SK-N-SH (cell line): ENCODE data around the gene TKT. TPM values are rescaled to one million over a fixed set of nuclear protein-coding genes. Genes with fewer than 3 reads are reported as not detected.

Source experiments
- CTCF ChIA-PET: fragments of 300-600, 350-600 bp; formaldehyde crosslinking; extraction: SDS; loops from one replicate; lab custom pipeline; 2021; lab: Yijun Ruan, JAX
- POLR2A ChIA-PET: fragments of 350-600 bp; sonication (Branson Sonifier 250); formaldehyde crosslinking; extraction: SDS; loops from one replicate; lab custom pipeline; 2020; ENCODE audit warnings: antibody characterized with exemption, inconsistent platforms; lab: Yijun Ruan, JAX
- DNase-seq: peaks from one replicate; pipeline ENCODE4 v3.0.0; 2012
- H2AFZ ChIP-seq: fragments of 200-600 bp; sonication (generic); 2 replicates; pipeline ENCODE4 v1.8.1; 2016; ENCODE audit warnings: antibody characterized with exemption, mild to moderate bottlenecking, low read depth
- H3F3A ChIP-seq: fragments of 200-600 bp; sonication (generic); replicated peaks from 2 replicates; pipeline ENCODE3; 2016; ENCODE audit warnings: antibody characterized with exemption, mild to moderate bottlenecking; ENCODE audit not compliant: insufficient read depth
- H3K27ac ChIP-seq, 2 experiments: fragments of 200-500 bp in 1 of 2; fragments of 200-600 bp in 1 of 2; sonication (Bioruptor generic) in 1 of 2; sonication (generic), shearing (Covaris generic) in 1 of 2; 2 replicates each; pipeline versions ENCODE4 v1.5.1 to v1.6.1; 2014 to 2016; ENCODE audit warnings: low read depth in 2 of 2, inconsistent platforms in 1 of 2, low read length in 1 of 2, mild to moderate bottlenecking in 1 of 2, mixed read lengths in 1 of 2
- H3K27me3 ChIP-seq: fragments of 200-600 bp; sonication (generic), shearing (Covaris generic); 2 replicates; pipeline ENCODE4 v1.6.1; 2016; ENCODE audit warnings: mixed run types; ENCODE audit not compliant: insufficient read depth
- H3K36me3 ChIP-seq, 2 experiments: fragments of 200-500 bp in 1 of 2; fragments of 200-600 bp in 1 of 2; sonication (Bioruptor generic) in 1 of 2; sonication (generic) in 1 of 2; replicated peaks in 1 of 2; 2 replicates each; pipeline versions ENCODE3 to v1.5.1; 2014 to 2016; ENCODE audit warnings: low read length in 1 of 2, mild to moderate bottlenecking in 1 of 2; ENCODE audit not compliant: insufficient read depth in 2 of 2, control insufficient read depth in 1 of 2
- H3K4me1 ChIP-seq, 2 experiments: fragments of 200-500 bp in 1 of 2; fragments of 200-600 bp in 1 of 2; sonication (Bioruptor generic) in 1 of 2; sonication (generic), shearing (Covaris generic) in 1 of 2; 2 replicates each; pipeline versions ENCODE4 v1.5.1 to v1.6.1; 2014 to 2016; ENCODE audit warnings: low read depth in 1 of 2, low read length in 1 of 2, mixed run types in 1 of 2; ENCODE audit not compliant: insufficient read depth in 2 of 2, control insufficient read depth in 1 of 2
- H3K4me2 ChIP-seq: fragments of 200-600 bp; sonication (generic), shearing (Covaris generic); 2 replicates; pipeline ENCODE4 v1.6.1; 2017; ENCODE audit warnings: mixed run types
- H3K4me3 ChIP-seq, 2 experiments: fragments of 200-500 bp in 1 of 2; fragments of 200-600 bp in 1 of 2; sonication (Bioruptor generic) in 1 of 2; sonication (generic), shearing (Covaris generic) in 1 of 2; 2 replicates each; pipeline versions ENCODE4 v1.5.1 to v1.8.1; 2014 to 2016; ENCODE audit warnings: low read depth in 2 of 2, inconsistent platforms in 1 of 2, low read length in 1 of 2, mild to moderate bottlenecking in 1 of 2, mixed read lengths in 1 of 2, moderate library complexity in 1 of 2
- H3K79me2 ChIP-seq: fragments of 200-600 bp; sonication (generic); 2 replicates; pipeline ENCODE4 v1.8.1; 2017; ENCODE audit warnings: mild to moderate bottlenecking; ENCODE audit not compliant: insufficient read depth
- H3K9ac ChIP-seq: fragments of 200-600 bp; sonication (generic); 2 replicates; pipeline ENCODE4 v1.6.1; 2017; ENCODE audit warnings: mixed run types
- H3K9me2 ChIP-seq: fragments of 200-600 bp; sonication (generic); 2 replicates; pipeline ENCODE4 v1.6.1; 2017; ENCODE audit warnings: mixed run types
- H3K9me3 ChIP-seq: fragments of 200-600 bp; sonication (generic); 2 replicates; pipeline ENCODE4 v1.6.1; 2017; ENCODE audit warnings: mixed run types, mild to moderate bottlenecking, moderate library complexity
- H4K20me1 ChIP-seq: fragments of 200-600 bp; sonication (generic); 2 replicates; pipeline ENCODE4 v1.6.1; 2017; ENCODE audit warnings: mild to moderate bottlenecking, mixed run types; ENCODE audit not compliant: insufficient read depth
- ELF1 ChIP-seq: IDR thresholded peaks from 2 replicates; pipeline ENCODE4 v1.4.0; 2012
- IRF3 ChIP-seq: fragments of 150-350 bp; IDR thresholded peaks from 2 replicates; pipeline ENCODE4 v1.6.1; 2016; ENCODE audit warnings: mild to moderate bottlenecking, low read depth, low read length
- JUND ChIP-seq: IDR thresholded peaks from 2 replicates; pipeline ENCODE4 v1.4.0; 2012
- NRF1 ChIP-seq: IDR thresholded peaks from 2 replicates; pipeline ENCODE4 v1.6.1; 2012; ENCODE audit warnings: low read depth, mild to moderate bottlenecking, low read length
- RCOR1 ChIP-seq: fragments of 150-350 bp; IDR thresholded peaks from 2 replicates; pipeline ENCODE4 v1.6.1; 2017; ENCODE audit warnings: antibody characterized with exemption, low read length
- REST ChIP-seq: IDR thresholded peaks from 2 replicates; pipeline ENCODE4 v1.6.1; 2012; ENCODE audit warnings: mild to moderate bottlenecking, low read depth, low read length, moderate library complexity
- TEAD4 ChIP-seq: IDR thresholded peaks from 2 replicates; pipeline ENCODE4 v1.4.0; 2012; ENCODE audit warnings: mild to moderate bottlenecking, borderline replicate concordance; ENCODE audit not compliant: insufficient read depth
- WGBS: methylation state at CpG from one replicate; pipeline ENCODE4 v1.1.6; 2017; ENCODE audit warnings: low lambda C conversion rate; 5-methylcytosine and 5-hydroxymethylcytosine counted together
- polyA plus RNA-seq, 3 experiments: library from polyadenylated mRNA; depleted of rRNA; stranded (reverse); fragments of >200 nt; gene quantifications; 2 replicates each; pipeline ENCODE4 v1.2.3, GENCODE V29; 2012
- TF ChIP-seq, protein P1 (sequence below): fragments of 200-600 bp; sonication (generic); IDR thresholded peaks from 2 replicates; pipeline ENCODE4 v1.6.1; 2017; ENCODE audit warnings: antibody characterized with exemption, mild to moderate bottlenecking, moderate library complexity
- TF ChIP-seq, protein P2 (sequence below): fragments of 150-350 bp; IDR thresholded peaks from 2 replicates; pipeline ENCODE4 v1.6.1; 2017; ENCODE audit warnings: antibody characterized with exemption, low read length, low read depth, borderline replicate concordance

TKT gene
- polyA plus RNA-seq, 1 of the 3 experiments (the other 2 are of a cell fraction): 144 TPM

DNA sequence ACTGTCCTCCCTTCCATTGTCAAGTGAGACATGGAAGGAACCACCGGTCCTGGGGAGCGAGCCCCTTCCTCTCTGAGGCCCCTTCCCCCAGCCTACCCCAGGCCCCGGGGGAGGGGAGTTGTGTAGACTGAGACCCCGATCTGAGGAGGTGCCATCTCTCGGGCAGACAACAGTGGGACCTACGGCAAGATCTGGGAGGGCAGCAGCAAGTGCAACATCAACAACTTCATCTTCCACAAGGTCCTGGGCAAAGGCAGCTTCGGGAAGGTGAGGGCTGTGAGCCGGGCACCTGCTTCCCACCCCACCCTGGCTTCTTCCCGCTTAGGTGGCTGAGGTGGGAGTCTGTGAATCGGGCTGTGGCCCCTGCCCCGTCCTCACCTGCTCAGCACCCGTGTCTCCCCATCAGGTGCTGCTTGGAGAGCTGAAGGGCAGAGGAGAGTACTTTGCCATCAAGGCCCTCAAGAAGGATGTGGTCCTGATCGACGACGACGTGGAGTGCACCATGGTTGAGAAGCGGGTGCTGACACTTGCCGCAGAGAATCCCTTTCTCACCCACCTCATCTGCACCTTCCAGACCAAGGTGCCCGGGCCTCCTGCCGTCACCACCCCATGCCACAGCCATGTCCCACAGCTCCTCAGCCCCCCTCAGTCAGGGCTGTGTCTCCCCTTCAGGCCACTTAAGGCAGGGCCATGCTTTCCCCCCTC lies 69.9 kb downstream of the TKT start:
- ChIA-PET CTCF (interaction anchor here (0.7 to 2.6 kb wide), 4 partner anchors 10 to 72 kb away, joined by 3 to 11 read pairs (median 3); no protein-coding TSS in a partner anchor), POLR2A (no interaction called here)

More for the DNA sequence above, 69.9 kb downstream of the TKT start:
- H3K27me3 ChIP-seq: no peaks in the 10 kb centered on the region
- no peaks in the 10 kb centered on the region for H4K20me1 ChIP-seq
- no peak overlapping the region for H3K4me2 ChIP-seq
- no peak overlapping the region for H3K4me3 ChIP-seq
- H3K4me1 ChIP-seq: no peaks in the 10 kb centered on the region
- DNase-seq: no peak
- H3K9me3 ChIP-seq: no peaks in the 10 kb centered on the region
- H3K27ac ChIP-seq: no peak overlapping the region
- H3K79me2 ChIP-seq: no peaks in the 10 kb centered on the region
- WGBS: 95% methylated on average over 12 of the region's 20 CpGs
- no peak overlapping the region for H3K9ac ChIP-seq
- no peaks in the 10 kb centered on the region for H3K36me3 ChIP-seq
- TF ChIP-seq RCOR1: no peak
- no peak for TF ChIP-seq TEAD4
- TF ChIP-seq ELF1: no peak
- TF ChIP-seq, protein P1, sequence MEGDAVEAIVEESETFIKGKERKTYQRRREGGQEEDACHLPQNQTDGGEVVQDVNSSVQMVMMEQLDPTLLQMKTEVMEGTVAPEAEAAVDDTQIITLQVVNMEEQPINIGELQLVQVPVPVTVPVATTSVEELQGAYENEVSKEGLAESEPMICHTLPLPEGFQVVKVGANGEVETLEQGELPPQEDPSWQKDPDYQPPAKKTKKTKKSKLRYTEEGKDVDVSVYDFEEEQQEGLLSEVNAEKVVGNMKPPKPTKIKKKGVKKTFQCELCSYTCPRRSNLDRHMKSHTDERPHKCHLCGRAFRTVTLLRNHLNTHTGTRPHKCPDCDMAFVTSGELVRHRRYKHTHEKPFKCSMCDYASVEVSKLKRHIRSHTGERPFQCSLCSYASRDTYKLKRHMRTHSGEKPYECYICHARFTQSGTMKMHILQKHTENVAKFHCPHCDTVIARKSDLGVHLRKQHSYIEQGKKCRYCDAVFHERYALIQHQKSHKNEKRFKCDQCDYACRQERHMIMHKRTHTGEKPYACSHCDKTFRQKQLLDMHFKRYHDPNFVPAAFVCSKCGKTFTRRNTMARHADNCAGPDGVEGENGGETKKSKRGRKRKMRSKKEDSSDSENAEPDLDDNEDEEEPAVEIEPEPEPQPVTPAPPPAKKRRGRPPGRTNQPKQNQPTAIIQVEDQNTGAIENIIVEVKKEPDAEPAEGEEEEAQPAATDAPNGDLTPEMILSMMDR: no peak
- no peak for TF ChIP-seq JUND
- TF ChIP-seq REST: no peak
- no peak for TF ChIP-seq NRF1
- no peak for TF ChIP-seq IRF3
- TF ChIP-seq, protein P2, sequence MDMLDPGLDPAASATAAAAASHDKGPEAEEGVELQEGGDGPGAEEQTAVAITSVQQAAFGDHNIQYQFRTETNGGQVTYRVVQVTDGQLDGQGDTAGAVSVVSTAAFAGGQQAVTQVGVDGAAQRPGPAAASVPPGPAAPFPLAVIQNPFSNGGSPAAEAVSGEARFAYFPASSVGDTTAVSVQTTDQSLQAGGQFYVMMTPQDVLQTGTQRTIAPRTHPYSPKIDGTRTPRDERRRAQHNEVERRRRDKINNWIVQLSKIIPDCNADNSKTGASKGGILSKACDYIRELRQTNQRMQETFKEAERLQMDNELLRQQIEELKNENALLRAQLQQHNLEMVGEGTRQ: no peak
- no peaks in the 10 kb centered on the region for H3K9me2 ChIP-seq
- H3F3A ChIP-seq: no peaks in the 10 kb centered on the region
- no peak overlapping the region for H2AFZ ChIP-seq
